Activated CD4-positive, alpha-beta T cell treated with anti-CD3 and anti-CD28 coated beads, Interleukin-2, Interleukin-6, amounts not matched to agents 100 ng/mL and 50 ng/mL, durations not matched to agents 16 hours and 8 hours (primary cell): Measurements from ENCODE around the gene GDI1.
A peak's percentile ranks its signal among the peaks of the same experiment; 100 is the strongest.

Experiments used
- DNase-seq: peaks from one replicate; pipeline ENCODE4 v3.0.0-alpha.2; 2020

Gene GDI1

GRCh38 chrX:154464806-154465365 lies 27.9 kb downstream of the GDI1 start:
- DNase-seq: no peak

- no peak for DNase-seq
Observed at GRCh38 chrX:154465601-154466000, 28.6 kb downstream of the GDI1 start.

GRCh38 chrX:154466036-154466435 lies 29.1 kb downstream of the GDI1 start:
- DNase-seq: no peak

- DNase-seq: no peak
Observed at GRCh38 chrX:154466907-154467306, 30.0 kb downstream of the GDI1 start.

GRCh38 chrX:154467556-154467955 lies 30.6 kb downstream of the GDI1 start:
- DNase-seq: no peak

GRCh38 chrX:154468217-154468616 lies 31.3 kb downstream of the GDI1 start:
- no peak for DNase-seq

- DNase-seq: no peak
Observed at GRCh38 chrX:154469114-154469513, 32.2 kb downstream of the GDI1 start.

- no peak for DNase-seq
Observed at GRCh38 chrX:154469880-154470279, 32.9 kb downstream of the GDI1 start.

- no peak for DNase-seq
Observed at GRCh38 chrX:154470434-154470833, 33.5 kb downstream of the GDI1 start.

GRCh38 chrX:154470914-154471568 lies 34.1 kb downstream of the GDI1 start:
- DNase-seq: no peak

GRCh38 chrX:154471839-154472684 lies 35.1 kb downstream of the GDI1 start:
- DNase-seq: no peak

- DNase-seq: no peak
Observed at GRCh38 chrX:154472685-154473632, 36.0 kb downstream of the GDI1 start.

GRCh38 chrX:154473683-154474082 lies 36.7 kb downstream of the GDI1 start:
- no peak for DNase-seq

GRCh38 chrX:154476821-154477220 lies 39.9 kb downstream of the GDI1 start:
- DNase-seq: no peak

GRCh38 chrX:154477891-154478477 lies 41.0 kb downstream of the GDI1 start:
- no peak for DNase-seq

- DNase-seq: peak; percentile 95
Observed at GRCh38 chrX:154478728-154479622, 42.0 kb downstream of the GDI1 start, which contains the start of gene LAGE3. Gene LAGE3 (minus strand): TSS chrX:154479281. CDS start chrX:154478915, 366 bp downstream.

- DNase-seq: no peak
Observed at GRCh38 chrX:154481195-154481594, 44.2 kb downstream of the GDI1 start.

GRCh38 chrX:154481911-154482601 lies 45.1 kb downstream of the GDI1 start:
- DNase-seq: no peak

- no peak for DNase-seq
Observed at GRCh38 chrX:154482786-154483185, 45.8 kb downstream of the GDI1 start.

GRCh38 chrX:154483325-154483724 lies 46.4 kb downstream of the GDI1 start:
- no peak for DNase-seq
